ENCODE measurements around the gene ABCC4. TPM values are rescaled to one million over a fixed set of nuclear protein-coding genes. Genes with fewer than 3 reads are reported as not detected.

Gene ABCC4
- total and polyA plus RNA-seq, 2 donors (not counting 1 experiment from before 2014, with no cell fraction given): 1.8 to 7.1 TPM

DNA sequence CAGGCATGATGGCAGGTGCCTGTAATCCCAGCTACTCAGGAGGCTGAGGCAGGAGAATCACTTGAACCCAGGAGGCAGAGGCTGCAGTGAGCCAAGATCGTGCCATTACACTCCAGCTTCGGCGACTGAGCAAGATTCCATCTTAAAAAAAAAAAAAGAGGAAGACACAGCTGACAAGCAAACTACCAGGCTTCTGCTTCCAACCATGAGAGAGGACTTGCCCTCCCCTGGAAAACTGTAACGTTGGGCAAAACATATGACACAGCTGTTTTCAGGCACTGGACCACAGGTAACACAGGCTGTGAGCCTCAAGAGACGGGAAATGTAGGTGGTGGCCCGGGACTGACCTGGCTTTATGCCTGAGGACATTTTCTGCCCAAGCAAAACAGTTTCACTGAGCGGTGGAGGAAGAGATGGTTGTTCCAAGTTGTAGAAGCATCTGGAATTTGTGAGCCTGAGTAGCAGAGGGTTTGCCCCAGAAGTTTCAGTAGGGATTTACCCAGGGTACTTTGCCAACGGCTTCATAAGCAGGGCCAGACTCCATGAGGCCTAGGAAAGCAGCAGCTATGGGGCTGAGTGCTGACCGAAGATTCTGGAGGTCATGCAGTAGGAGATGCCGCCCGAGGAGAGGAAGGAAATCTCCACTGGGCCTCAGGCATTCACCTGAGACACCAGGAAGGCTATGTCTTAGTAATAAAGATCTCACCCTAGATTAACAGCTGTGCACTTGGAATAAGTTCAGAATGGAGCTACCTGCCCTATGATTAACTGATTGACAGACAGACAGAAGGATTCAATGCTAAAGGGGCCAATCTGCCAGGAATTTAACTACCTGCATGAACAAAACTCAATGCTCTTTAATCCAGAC is 88.0 kb downstream of the ABCC4 start:
- DNase-seq: no peak
- H3K4me2 ChIP-seq (replicated peaks; ENCODE audit: low read depth, low read length, poor library complexity, severe bottlenecking): no peak overlapping the region
- no peaks in the 10 kb centered on the region for H3K9me3 ChIP-seq (ENCODE audit: control extremely low read depth in 1 of 3, control insufficient read depth in 2 of 3, insufficient read depth in 1 of 3, low read length in 2 of 3)
- H3K79me2 ChIP-seq (ENCODE audit: control insufficient read depth, insufficient read depth, low read length): no peaks in the 10 kb centered on the region
- Mint-ChIP-seq H3K4me3 (no peak overlapping the region), H3K27me3 (no peaks in the 10 kb centered on the region), H3K9me3 (ENCODE audit: insufficient read depth) (no peaks in the 10 kb centered on the region), H3K4me1 (peaks cover 4% of the 10 kb centered on the region), H3K27ac (no peak overlapping the region)
- ATAC-seq (ENCODE audit: low read depth): no peak
- no peaks in the 10 kb centered on the region for H3K27me3 ChIP-seq (replicated peaks in 1 of 4; ENCODE audit: control extremely low read depth in 1 of 4, control insufficient read depth in 3 of 4, insufficient read depth in 4 of 4, low read length in 3 of 4)
- H3K36me3 ChIP-seq (replicated peaks in 1 of 2; ENCODE audit: control extremely low read depth in 1 of 2, control insufficient read depth in 1 of 2, extremely low read depth in 1 of 2, insufficient read depth in 2 of 2, low read length in 1 of 2): peaks cover 0 to 3% of the 10 kb centered on the region in 2 experiments
- H4K20me1 ChIP-seq (ENCODE audit: control insufficient read depth, insufficient read depth, low read length, poor library complexity, severe bottlenecking): no peaks in the 10 kb centered on the region
- no peak overlapping the region for H3K9ac ChIP-seq (ENCODE audit: low read length)
- POLR2A ChIA-PET: no interaction called here
- intact Hi-C loops (cut with micrococcal nuclease): no loop called here
- no peak overlapping the region for H2AFZ ChIP-seq (ENCODE audit: insufficient read depth, low read depth, low read length, poor library complexity, severe bottlenecking)
- CTCF ChIA-PET: no interaction called here
- no peak overlapping the region for H3K4me3 ChIP-seq (ENCODE audit: control extremely low read depth in 1 of 5, extremely low read depth in 1 of 5, insufficient read depth in 1 of 5, low read depth in 2 of 5, low read length in 4 of 5)
- peaks cover under 1 to 1% of the 10 kb centered on the region in 2 donors for H3K4me1 ChIP-seq (ENCODE audit: control insufficient read depth in 2 of 2, insufficient read depth in 2 of 2, low read length in 2 of 2)
- no peak for TF ChIP-seq EZH2 (IDR thresholded peaks at IDR 0.05; ENCODE audit: borderline replicate concordance, insufficient read depth, low read depth, low read length, poor library complexity, severe bottlenecking)
- TF ChIP-seq, protein P1, sequence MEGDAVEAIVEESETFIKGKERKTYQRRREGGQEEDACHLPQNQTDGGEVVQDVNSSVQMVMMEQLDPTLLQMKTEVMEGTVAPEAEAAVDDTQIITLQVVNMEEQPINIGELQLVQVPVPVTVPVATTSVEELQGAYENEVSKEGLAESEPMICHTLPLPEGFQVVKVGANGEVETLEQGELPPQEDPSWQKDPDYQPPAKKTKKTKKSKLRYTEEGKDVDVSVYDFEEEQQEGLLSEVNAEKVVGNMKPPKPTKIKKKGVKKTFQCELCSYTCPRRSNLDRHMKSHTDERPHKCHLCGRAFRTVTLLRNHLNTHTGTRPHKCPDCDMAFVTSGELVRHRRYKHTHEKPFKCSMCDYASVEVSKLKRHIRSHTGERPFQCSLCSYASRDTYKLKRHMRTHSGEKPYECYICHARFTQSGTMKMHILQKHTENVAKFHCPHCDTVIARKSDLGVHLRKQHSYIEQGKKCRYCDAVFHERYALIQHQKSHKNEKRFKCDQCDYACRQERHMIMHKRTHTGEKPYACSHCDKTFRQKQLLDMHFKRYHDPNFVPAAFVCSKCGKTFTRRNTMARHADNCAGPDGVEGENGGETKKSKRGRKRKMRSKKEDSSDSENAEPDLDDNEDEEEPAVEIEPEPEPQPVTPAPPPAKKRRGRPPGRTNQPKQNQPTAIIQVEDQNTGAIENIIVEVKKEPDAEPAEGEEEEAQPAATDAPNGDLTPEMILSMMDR (IDR thresholded peaks at IDR 0.05): no peak
- H3K27ac ChIP-seq (ENCODE audit: low read length in 2 of 2): no peak overlapping the region
- 67% methylated on average over 10 of the region's 11 CpGs for WGBS (ENCODE audit: insufficient coverage)

DNA sequence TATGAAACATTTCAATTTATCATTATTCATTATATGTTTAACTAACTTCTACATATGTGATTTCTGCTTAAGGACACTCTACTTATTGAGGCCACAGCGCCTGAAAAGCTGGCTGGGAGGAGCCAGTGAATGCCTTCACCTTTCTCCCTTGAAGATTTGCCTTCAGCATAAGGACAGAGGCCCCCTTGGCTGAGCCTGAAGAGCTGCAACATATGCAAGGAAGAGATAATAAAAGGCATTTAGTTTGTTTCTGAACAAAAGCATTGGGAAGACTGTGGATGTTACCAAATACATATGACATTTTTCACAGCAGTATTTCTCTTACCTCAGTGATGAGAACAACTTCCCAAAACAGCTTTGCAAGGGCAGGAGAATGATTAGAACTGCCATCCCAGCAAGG is 92.1 kb downstream of the ABCC4 start:
- TF ChIP-seq, protein P1 (IDR thresholded peaks at IDR 0.05): no peak
- TF ChIP-seq EZH2 (IDR thresholded peaks at IDR 0.05; ENCODE audit: borderline replicate concordance, insufficient read depth, low read depth, low read length, poor library complexity, severe bottlenecking): no peak
- DNase-seq (no peak), ATAC-seq (ENCODE audit: low read depth) (no peak)
- no peak overlapping the region for H3K27ac Mint-ChIP-seq
- CTCF ChIA-PET: interaction anchor here (1.0 to 3.1 kb wide), 4 partner anchors 17 to 195 kb away, joined by 6 to 15 read pairs (median 8); no protein-coding TSS in a partner anchor
- Histone ChIP-seq H3K9ac (ENCODE audit: low read length) (no peak overlapping the region), H3K4me3 (ENCODE audit: control extremely low read depth in 1 of 5, extremely low read depth in 1 of 5, insufficient read depth in 1 of 5, low read depth in 2 of 5, low read length in 4 of 5) (no peak overlapping the region), H3K4me1 (ENCODE audit: control insufficient read depth in 2 of 2, insufficient read depth in 2 of 2, low read length in 2 of 2) (peaks cover 6 to 7% of the 10 kb centered on the region in 2 donors), H4K20me1 (ENCODE audit: control insufficient read depth, insufficient read depth, low read length, poor library complexity, severe bottlenecking) (no peaks in the 10 kb centered on the region), H3K27me3 (replicated peaks in 1 of 4; ENCODE audit: control extremely low read depth in 1 of 4, control insufficient read depth in 3 of 4, insufficient read depth in 4 of 4, low read length in 3 of 4) (no peaks in the 10 kb centered on the region), H3K79me2 (ENCODE audit: control insufficient read depth, insufficient read depth, low read length) (no peaks in the 10 kb centered on the region), H2AFZ (ENCODE audit: insufficient read depth, low read depth, low read length, poor library complexity, severe bottlenecking) (no peak overlapping the region), H3K36me3 (replicated peaks in 1 of 2; ENCODE audit: control extremely low read depth in 1 of 2, control insufficient read depth in 1 of 2, extremely low read depth in 1 of 2, insufficient read depth in 2 of 2, low read length in 1 of 2) (peaks cover 0 to 10% of the 10 kb centered on the region in 2 experiments), H3K9me3 (ENCODE audit: control extremely low read depth in 1 of 3, control insufficient read depth in 2 of 3, insufficient read depth in 1 of 3, low read length in 2 of 3) (no peaks in the 10 kb centered on the region), H3K4me2 (replicated peaks; ENCODE audit: low read depth, low read length, poor library complexity, severe bottlenecking) (no peak overlapping the region), H3K27ac (ENCODE audit: low read length in 2 of 2) (no peak overlapping the region)
- WGBS (ENCODE audit: insufficient coverage): 100% methylated on average over 1 of the region's 1 CpG
- no peak overlapping the region for H3K4me3 Mint-ChIP-seq
- no peaks in the 10 kb centered on the region for H3K27me3 Mint-ChIP-seq
- intact Hi-C loops (cut with micrococcal nuclease): no loop called here
- H3K4me1 Mint-ChIP-seq: peaks cover 12% of the 10 kb centered on the region
- no peaks in the 10 kb centered on the region for H3K9me3 Mint-ChIP-seq (ENCODE audit: insufficient read depth)
- POLR2A ChIA-PET: no interaction called here
